Esophagus squamous epithelium (tissue), 4 donors: ENCODE data around the gene ATXN1.

Experiments
- POLR2A ChIP-seq, 4 donors: fragments of 450-650 bp; IDR thresholded peaks; one replicate each; pipeline ENCODE4 v1.6.1; 2017; ENCODE audit warnings: antibody characterized with exemption in 4 of 4, mild to moderate bottlenecking in 4 of 4, moderate library complexity in 3 of 4
- TF ChIP-seq, protein P1 (sequence below), 6 experiments: fragments of 450-650 bp in 4 of 6; fragments of 200-600 bp in 2 of 6; sonication (generic) in 2 of 6; IDR thresholded peaks; one replicate each; pipeline ENCODE4 v1.5.1; 2016 to 2019; ENCODE audit warnings: antibody characterized with exemption in 6 of 6, mild to moderate bottlenecking in 4 of 6, moderate library complexity in 4 of 6

DNA sequence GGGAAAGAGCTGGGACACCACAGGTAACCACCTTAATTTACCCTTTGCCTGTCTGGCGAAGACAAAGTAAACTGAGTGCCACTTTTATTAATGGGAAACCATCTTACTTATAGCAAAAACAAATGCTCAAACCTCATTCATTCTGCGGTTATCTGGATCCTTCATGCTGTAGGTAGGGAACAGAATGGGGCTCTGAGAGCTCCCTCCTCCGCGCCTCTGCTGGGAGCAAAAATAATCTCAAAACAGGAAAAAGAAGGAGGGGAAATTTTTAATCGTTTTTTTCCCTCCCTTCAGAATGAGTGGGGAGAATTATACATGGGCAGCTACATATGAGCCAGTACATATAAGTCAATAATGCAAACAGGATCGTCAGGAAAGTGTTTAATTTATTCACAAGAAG lies 345.6 kb downstream of the ATXN1 start:
- TF ChIP-seq, protein P1, sequence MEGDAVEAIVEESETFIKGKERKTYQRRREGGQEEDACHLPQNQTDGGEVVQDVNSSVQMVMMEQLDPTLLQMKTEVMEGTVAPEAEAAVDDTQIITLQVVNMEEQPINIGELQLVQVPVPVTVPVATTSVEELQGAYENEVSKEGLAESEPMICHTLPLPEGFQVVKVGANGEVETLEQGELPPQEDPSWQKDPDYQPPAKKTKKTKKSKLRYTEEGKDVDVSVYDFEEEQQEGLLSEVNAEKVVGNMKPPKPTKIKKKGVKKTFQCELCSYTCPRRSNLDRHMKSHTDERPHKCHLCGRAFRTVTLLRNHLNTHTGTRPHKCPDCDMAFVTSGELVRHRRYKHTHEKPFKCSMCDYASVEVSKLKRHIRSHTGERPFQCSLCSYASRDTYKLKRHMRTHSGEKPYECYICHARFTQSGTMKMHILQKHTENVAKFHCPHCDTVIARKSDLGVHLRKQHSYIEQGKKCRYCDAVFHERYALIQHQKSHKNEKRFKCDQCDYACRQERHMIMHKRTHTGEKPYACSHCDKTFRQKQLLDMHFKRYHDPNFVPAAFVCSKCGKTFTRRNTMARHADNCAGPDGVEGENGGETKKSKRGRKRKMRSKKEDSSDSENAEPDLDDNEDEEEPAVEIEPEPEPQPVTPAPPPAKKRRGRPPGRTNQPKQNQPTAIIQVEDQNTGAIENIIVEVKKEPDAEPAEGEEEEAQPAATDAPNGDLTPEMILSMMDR (IDR thresholded peaks at IDR 0.05) = no peak
- TF ChIP-seq POLR2A (IDR thresholded peaks at IDR 0.05) = no peak
